ENCODE results near the gene F7.
"Not testable (repeated sequence)": the region's sequence is repeated elsewhere in the genome, so short reads cannot be mapped to it uniquely, and the experiment has no call there.

Gene F7

GRCh38 chr13:113105921-113106452 lies 396 bp downstream of the F7 start:
- DNase-seq = no peak

- DNase-seq = no peak
Observed at GRCh38 chr13:113106711-113107351, 1.2 kb downstream of the F7 start.

DNA sequence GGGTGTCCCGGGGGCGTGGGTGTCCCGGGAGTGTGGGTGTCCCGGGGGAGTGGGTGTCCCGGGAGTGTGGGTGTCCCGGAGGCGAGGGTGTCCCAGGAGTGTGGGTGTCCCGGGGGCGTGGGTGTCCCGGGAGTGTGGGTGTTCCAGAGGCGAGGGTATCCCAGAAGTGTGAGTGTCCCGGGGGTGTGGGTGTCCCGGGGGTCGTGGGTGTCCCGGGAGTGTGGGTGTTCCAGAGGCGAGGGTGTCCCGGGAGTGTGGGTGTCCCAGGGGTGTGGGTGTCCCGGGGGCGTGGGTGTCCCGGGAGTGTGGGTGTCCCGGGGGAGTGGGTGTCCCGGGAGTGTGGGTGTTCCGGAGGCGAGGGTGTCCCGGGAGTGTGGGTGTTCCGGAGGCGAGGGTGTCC lies 2.9 kb downstream of the F7 start:
- DNase-seq = not testable (repeated sequence)

- DNase-seq = no peak
Observed at GRCh38 chr13:113109151-113110047, 3.8 kb downstream of the F7 start.

DNA sequence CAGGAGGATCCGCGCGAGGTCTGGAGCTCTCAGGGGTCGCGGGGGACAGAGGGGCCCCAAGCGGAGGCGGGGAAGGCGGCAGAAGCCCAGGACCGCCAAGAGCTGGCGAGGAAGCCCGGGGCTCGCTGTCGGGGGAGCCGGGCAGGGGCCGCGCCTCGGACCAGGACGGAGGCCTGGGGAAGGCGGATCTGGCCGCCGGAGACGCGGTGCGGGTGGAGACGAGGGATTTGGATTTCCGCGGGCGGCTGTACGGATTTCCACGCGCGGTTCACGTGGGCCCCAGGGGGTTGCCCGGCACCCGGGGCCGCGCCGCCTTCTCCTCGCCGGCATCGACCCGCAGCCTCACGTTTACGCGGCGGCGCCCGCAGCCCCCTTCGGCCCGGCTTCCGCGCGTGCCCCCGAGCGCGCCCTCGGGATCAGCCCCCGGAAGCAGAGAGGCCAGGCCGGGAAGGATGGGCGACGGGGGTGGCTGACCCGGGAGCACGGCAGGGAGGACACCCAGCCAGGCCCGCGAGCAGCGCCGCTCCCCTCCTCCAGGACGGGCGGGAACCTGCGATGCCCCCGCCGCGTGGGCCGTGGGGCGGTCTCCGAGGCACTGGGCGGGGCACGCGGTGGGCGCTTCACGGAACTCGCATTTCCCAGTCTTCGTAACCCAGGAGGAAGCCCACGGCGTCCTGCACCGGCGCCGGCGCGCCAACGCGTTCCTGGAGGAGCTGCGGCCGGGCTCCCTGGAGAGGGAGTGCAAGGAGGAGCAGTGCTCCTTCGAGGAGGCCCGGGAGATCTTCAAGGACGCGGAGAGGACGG lies 4.7 kb downstream of the F7 start:
- DNase-seq = peak; percentile 8

- DNase-seq = no peak
Observed at GRCh38 chr13:113110852-113111315, 5.3 kb downstream of the F7 start.

DNA sequence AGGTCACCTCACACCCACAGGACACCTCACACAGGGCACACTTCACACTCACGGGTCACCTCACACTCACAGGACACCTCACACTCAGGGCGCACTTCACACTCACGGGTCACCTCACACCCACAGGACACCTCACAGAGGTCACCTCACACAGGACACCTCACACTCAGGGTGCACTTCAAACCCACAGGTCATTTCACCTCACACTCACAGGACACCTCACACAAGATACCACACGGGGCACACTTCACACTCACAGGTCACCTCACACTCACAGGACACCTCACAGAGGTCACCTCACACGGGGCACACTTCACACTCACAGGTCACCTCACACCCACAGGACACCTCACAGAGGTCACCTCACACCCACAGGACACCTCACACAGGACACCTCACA lies 6.2 kb downstream of the F7 start:
- not testable (repeated sequence) for DNase-seq

DNA sequence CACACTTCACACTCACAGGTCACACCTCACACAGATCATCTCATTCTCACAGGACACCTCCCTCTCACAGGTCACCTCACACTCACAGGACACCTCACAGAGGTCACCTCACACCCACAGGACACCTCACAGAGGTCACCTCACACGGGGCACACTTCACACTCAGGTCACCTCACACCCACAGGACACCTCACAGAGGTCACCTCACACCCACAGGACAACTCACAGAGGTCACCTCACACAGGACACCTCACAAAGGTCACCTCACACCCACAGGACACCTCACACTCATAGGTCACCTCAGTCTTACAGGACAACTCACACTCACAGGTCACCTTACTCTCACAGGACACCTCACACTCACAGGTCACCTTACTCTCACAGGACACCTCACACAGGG lies 6.9 kb downstream of the F7 start:
- DNase-seq = not testable (repeated sequence)

- DNase-seq = no peak
Observed at GRCh38 chr13:113112893-113113845, 7.6 kb downstream of the F7 start.

- no peak for DNase-seq
Observed at GRCh38 chr13:113113846-113114271, 8.3 kb downstream of the F7 start.

GRCh38 chr13:113114511-113115362 lies 9.1 kb downstream of the F7 start:
- DNase-seq = no peak

- no peak for DNase-seq
Observed at GRCh38 chr13:113115363-113116205, 10.0 kb downstream of the F7 start.

- DNase-seq = no peak
Observed at GRCh38 chr13:113116206-113116800, 10.7 kb downstream of the F7 start.

DNA sequence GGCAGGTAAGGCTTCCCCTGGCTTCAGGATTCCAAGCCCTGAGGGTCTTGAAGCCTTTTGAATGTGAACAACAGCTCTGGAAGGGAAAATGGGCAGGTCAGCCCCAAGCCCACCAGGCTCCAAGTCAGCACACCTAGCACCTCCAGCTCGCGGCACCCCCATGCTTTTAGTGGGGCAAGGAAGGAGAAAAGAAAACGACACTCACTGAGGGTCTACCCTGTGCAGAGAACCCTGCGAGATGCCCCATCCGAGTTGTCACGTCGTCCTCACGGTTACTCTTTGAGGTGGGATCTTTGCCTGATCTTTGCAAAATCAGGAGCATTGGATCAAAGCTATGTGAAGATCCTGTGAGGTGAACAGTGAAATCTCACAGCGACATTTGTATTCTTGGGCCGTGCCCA lies 11.3 kb downstream of the F7 start:
- no peak for DNase-seq

DNA sequence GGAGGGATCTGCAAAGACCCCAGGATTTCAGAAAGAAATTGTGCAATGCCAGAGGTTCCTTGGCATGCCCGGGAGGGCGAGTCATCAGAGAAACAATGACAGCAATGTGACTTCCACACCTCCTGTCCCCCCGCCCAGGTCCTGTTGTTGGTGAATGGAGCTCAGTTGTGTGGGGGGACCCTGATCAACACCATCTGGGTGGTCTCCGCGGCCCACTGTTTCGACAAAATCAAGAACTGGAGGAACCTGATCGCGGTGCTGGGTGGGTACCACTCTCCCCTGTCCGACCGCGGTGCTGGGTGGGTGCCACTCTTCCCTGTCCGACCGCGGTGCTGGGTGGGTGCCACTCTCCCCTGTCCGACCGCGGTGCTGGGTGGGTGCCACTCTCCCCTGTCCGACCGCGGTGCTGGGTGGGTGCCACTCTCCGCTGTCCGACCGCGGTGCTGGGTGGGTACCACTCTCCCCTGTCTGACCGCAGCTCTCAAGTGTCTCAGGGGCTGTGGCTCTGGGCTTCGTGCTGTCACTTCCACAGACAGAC lies 11.8 kb downstream of the F7 start:
- DNase-seq = no peak

DNA sequence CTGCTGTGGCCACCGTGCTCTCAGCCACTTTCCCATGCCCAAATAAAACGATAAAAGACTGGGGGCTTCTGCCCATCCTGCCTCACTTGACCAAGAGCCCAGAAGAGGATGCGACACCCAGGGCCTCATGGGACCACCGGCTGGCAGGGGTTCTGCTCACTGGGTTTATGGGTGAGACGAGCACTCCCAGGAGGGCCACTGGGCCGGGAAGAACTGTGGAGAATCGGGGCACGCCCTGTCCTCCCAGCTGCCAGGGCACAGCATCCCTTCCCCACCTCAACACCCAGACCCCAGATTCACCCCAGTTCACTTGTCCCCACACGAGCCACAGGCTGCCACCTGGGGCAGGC lies 12.3 kb downstream of the F7 start:
- no peak for DNase-seq

DNA sequence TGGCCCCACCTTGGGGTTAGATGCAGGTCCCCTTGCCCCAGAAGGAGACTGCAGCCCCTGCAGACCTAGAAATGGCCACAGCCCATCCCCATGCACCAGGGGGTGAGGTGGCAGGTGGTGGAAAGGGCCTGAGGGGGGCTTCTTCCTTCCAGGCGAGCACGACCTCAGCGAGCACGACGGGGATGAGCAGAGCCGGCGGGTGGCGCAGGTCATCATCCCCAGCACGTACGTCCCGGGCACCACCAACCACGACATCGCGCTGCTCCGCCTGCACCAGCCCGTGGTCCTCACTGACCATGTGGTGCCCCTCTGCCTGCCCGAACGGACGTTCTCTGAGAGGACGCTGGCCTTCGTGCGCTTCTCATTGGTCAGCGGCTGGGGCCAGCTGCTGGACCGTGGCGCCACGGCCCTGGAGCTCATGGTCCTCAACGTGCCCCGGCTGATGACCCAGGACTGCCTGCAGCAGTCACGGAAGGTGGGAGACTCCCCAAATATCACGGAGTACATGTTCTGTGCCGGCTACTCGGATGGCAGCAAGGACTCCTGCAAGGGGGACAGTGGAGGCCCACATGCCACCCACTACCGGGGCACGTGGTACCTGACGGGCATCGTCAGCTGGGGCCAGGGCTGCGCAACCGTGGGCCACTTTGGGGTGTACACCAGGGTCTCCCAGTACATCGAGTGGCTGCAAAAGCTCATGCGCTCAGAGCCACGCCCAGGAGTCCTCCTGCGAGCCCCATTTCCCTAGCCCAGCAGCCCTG lies 12.8 kb downstream of the F7 start:
- no peak for DNase-seq

DNA sequence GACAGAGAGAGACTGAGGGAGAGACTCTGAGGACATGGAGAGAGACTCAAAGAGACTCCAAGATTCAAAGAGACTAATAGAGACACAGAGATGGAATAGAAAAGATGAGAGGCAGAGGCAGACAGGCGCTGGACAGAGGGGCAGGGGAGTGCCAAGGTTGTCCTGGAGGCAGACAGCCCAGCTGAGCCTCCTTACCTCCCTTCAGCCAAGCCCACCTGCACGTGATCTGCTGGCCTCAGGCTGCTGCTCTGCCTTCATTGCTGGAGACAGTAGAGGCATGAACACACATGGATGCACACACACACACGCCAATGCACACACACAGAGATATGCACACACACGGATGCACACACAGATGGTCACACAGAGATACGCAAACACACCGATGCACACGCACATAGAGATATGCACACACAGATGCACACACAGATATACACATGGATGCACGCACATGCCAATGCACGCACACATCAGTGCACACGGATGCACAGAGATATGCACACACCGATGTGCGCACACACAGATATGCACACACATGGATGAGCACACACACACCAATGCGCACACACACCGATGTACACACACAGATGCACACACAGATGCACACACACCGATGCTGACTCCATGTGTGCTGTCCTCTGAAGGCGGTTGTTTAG lies 13.7 kb downstream of the F7 start:
- no peak for DNase-seq
